Testis (tissue), 3 donors: Measurements from ENCODE around the gene AGK. TPM values are rescaled to one million over a fixed set of nuclear protein-coding genes. Genes with fewer than 3 reads are reported as not detected.

Experiments used
- DNase-seq: peaks from one replicate; pipeline ENCODE4 v3.0.0-alpha.2; 2019
- H3K27ac ChIP-seq, 2 donors: fragments of 200-600 bp; sonication (generic); one replicate each; pipeline ENCODE4 v1.5.1; 2019
- H3K27me3 ChIP-seq: fragments of 200-600 bp; sonication (generic); one replicate; pipeline ENCODE4 v1.5.1; 2019
- H3K36me3 ChIP-seq: fragments of 200-600 bp; sonication (generic); one replicate; pipeline ENCODE4 v1.5.1; 2017; ENCODE audit warnings: low read depth; ENCODE audit errors: missing control alignments
- H3K4me1 ChIP-seq: fragments of 200-600 bp; sonication (generic); one replicate; pipeline ENCODE4 v1.5.1; 2019
- H3K4me3 ChIP-seq, 2 donors: fragments of 200-600 bp; sonication (generic); one replicate each; pipeline ENCODE4 v1.5.1; 2017 to 2019
- H3K9me3 ChIP-seq: fragments of 200-600 bp; sonication (generic); one replicate; pipeline ENCODE4 v1.5.1; 2017
- POLR2A ChIP-seq: fragments of 450-650 bp; IDR thresholded peaks from one replicate; pipeline ENCODE4 v1.6.1; 2017; ENCODE audit warnings: antibody characterized with exemption, mild to moderate bottlenecking, moderate library complexity
- WGBS, 2 donors: methylation state at CpG; one replicate each; pipeline ENCODE4 v1.1.5; 2018; 5-methylcytosine and 5-hydroxymethylcytosine counted together
- intact Hi-C: fragments of 100-400 bp; cut with DNase I; formaldehyde crosslinking; loops from one replicate; pipeline ENCODE4 v1.15.1; 2023; ENCODE audit warnings: low total_unique reads
- polyA plus RNA-seq: library from polyadenylated mRNA; stranded (reverse); fragments of 350-450 nt; fragmentation: Illumina TruSeq; extraction: RNeasy Lipid Tissue Mini Kit (QIAGEN cat#74804); gene quantifications from one replicate; pipeline ENCODE4 v1.2.3, GENCODE V29; 2014; ENCODE audit warnings: low read depth, low replicate concordance; ENCODE audit not compliant: insufficient read depth
- total RNA-seq, 2 donors: library from RNA; depleted of rRNA; stranded (reverse); fragments of >200 nt; gene quantifications; one replicate each; pipeline ENCODE4 v1.2.3, GENCODE V29; 2016
- TF ChIP-seq, protein P1 (sequence below), 3 experiments: fragments of 450-650 bp in 2 of 3; fragments of 200-600 bp in 1 of 3; sonication (generic) in 1 of 3; IDR thresholded peaks; one replicate each; pipeline ENCODE4 v1.5.1; 2016 to 2019; ENCODE audit warnings: antibody characterized with exemption in 3 of 3, mild to moderate bottlenecking in 2 of 3, moderate library complexity in 1 of 3

The AGK gene
- total and polyA plus RNA-seq, 3 donors from 2014 or later: 14.9 to 32.4 (median 25.1) TPM

GRCh38 chr7:141691961-141692360 lies 140.8 kb downstream of the AGK start:
- H3K4me3 ChIP-seq: no peak overlapping the region
- H3K36me3 ChIP-seq: no peaks in the 10 kb centered on the region
- no peak for DNase-seq
- 84 to 90% methylated on average over 4 of the region's 4 CpGs for WGBS, 2 donors
- TF ChIP-seq, protein P1, sequence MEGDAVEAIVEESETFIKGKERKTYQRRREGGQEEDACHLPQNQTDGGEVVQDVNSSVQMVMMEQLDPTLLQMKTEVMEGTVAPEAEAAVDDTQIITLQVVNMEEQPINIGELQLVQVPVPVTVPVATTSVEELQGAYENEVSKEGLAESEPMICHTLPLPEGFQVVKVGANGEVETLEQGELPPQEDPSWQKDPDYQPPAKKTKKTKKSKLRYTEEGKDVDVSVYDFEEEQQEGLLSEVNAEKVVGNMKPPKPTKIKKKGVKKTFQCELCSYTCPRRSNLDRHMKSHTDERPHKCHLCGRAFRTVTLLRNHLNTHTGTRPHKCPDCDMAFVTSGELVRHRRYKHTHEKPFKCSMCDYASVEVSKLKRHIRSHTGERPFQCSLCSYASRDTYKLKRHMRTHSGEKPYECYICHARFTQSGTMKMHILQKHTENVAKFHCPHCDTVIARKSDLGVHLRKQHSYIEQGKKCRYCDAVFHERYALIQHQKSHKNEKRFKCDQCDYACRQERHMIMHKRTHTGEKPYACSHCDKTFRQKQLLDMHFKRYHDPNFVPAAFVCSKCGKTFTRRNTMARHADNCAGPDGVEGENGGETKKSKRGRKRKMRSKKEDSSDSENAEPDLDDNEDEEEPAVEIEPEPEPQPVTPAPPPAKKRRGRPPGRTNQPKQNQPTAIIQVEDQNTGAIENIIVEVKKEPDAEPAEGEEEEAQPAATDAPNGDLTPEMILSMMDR (IDR thresholded peaks at IDR 0.05): no peak
- no peak for TF ChIP-seq POLR2A
- no peak overlapping the region for H3K27ac ChIP-seq
- intact Hi-C loops: no loop called here
- peaks cover 13% of the 10 kb centered on the region for H3K4me1 ChIP-seq
- H3K27me3 ChIP-seq: no peaks in the 10 kb centered on the region
- H3K9me3 ChIP-seq: no peaks in the 10 kb centered on the region

DNA sequence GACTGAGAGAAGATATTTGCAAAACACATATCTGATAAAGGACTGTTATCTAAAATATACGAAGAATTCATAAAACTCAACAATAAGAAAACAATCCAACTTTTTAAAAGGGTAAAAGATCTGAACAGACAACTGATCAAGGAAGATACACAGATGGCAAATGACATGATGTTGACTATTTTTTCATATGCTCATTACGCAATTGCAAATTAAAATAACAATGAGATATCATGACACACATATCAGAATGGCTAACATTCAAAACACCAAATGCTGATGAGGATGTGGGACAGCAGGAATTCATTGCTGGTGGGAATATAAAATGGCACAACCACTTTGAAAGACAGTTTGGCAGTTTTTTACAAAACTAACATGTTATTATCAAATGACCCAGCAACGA lies 141.9 kb downstream of the AGK start:
- Histone ChIP-seq H3K27me3 (no peaks in the 10 kb centered on the region), H3K27ac (no peak overlapping the region), H3K4me3 (no peak overlapping the region), H3K9me3 (no peaks in the 10 kb centered on the region), H3K36me3 (no peaks in the 10 kb centered on the region), H3K4me1 (peaks cover 6% of the 10 kb centered on the region)
- 94 to 95% methylated on average over 3 of the region's 3 CpGs for WGBS, 2 donors
- TF ChIP-seq, protein P1 (IDR thresholded peaks at IDR 0.05): no peak
- TF ChIP-seq POLR2A: no peak
- intact Hi-C loops: no loop called here
- DNase-seq: no peak

- no peaks in the 10 kb centered on the region for H3K4me1 ChIP-seq
- WGBS, 2 donors: 86 to 87% methylated on average over 6 of the region's 6 CpGs
- intact Hi-C loops: no loop called here
Observed at GRCh38 chr7:141695803-141696289, 144.6 kb downstream of the AGK start.

GRCh38 chr7:141696348-141696747 lies 145.1 kb downstream of the AGK start:
- no peaks in the 10 kb centered on the region for H3K9me3 ChIP-seq
- no peaks in the 10 kb centered on the region for H3K4me1 ChIP-seq
- no peaks in the 10 kb centered on the region for H3K27me3 ChIP-seq
- H3K4me3 ChIP-seq: no peak overlapping the region
- no peak for DNase-seq
- no peak overlapping the region for H3K27ac ChIP-seq
- 27 to 57% methylated on average over 2 of the region's 2 CpGs for WGBS, 2 donors
- TF ChIP-seq, protein P1 (IDR thresholded peaks at IDR 0.05): no peak
- no peak for TF ChIP-seq POLR2A
- no peaks in the 10 kb centered on the region for H3K36me3 ChIP-seq
- intact Hi-C loops: no loop called here

More at GRCh38 chr7:141695803-141696289, 144.6 kb downstream of the AGK start:
- Histone ChIP-seq H3K9me3 (no peaks in the 10 kb centered on the region), H3K4me3 (no peak overlapping the region), H3K27ac (no peak overlapping the region), H3K27me3 (no peaks in the 10 kb centered on the region), H3K36me3 (no peaks in the 10 kb centered on the region)
- TF ChIP-seq POLR2A: no peak
- TF ChIP-seq, protein P1 (IDR thresholded peaks at IDR 0.05): no peak
- DNase-seq: no peak

- no peak overlapping the region for H3K4me3 ChIP-seq
- H3K27ac ChIP-seq: no peak overlapping the region
- no peak for TF ChIP-seq POLR2A
- TF ChIP-seq, protein P1 (IDR thresholded peaks at IDR 0.05): no peak
- no peaks in the 10 kb centered on the region for H3K27me3 ChIP-seq
- 85 to 87% methylated on average over 10 of the region's 10 CpGs for WGBS, 2 donors
- no peaks in the 10 kb centered on the region for H3K9me3 ChIP-seq
- DNase-seq: no peak
- peaks cover 1% of the 10 kb centered on the region for H3K4me1 ChIP-seq
- intact Hi-C loops: no loop called here
- H3K36me3 ChIP-seq: no peaks in the 10 kb centered on the region
Observed at GRCh38 chr7:141697211-141697871, 146.1 kb downstream of the AGK start.
